NCI-H2107 treated with DMSO at 0.1 percent for 48 hours (cell line): Measurements from ENCODE around the gene CECR2.
A peak's percentile ranks its signal among the peaks of the same experiment; 100 is the strongest.
"Not testable (repeated sequence)": the region's sequence is repeated elsewhere in the genome, so short reads cannot be mapped to it uniquely, and the experiment has no call there.

Experiments used
- DNase-seq: peaks from one replicate; lab custom pipeline; 2025; ENCODE audit not compliant: unreplicated experiment; lab: John Stamatoyannopoulos, UW

The CECR2 gene

GRCh38 chr22:17400305-17400704 is 31.0 kb downstream of the CECR2 start:
- DNase-seq: no peak

GRCh38 chr22:17401728-17402127 is 32.5 kb downstream of the CECR2 start:
- no peak for DNase-seq

GRCh38 chr22:17402293-17402692 is 33.0 kb downstream of the CECR2 start:
- no peak for DNase-seq

- no peak for DNase-seq
Observed at GRCh38 chr22:17403906-17404305, 34.6 kb downstream of the CECR2 start.

GRCh38 chr22:17407643-17408042 is 38.4 kb downstream of the CECR2 start:
- no peak for DNase-seq

- no peak for DNase-seq
Observed at GRCh38 chr22:17410576-17410975, 41.3 kb downstream of the CECR2 start.

- DNase-seq: no peak
Observed at GRCh38 chr22:17411213-17411612, 42.0 kb downstream of the CECR2 start.

GRCh38 chr22:17412232-17412631 is 43.0 kb downstream of the CECR2 start:
- DNase-seq: no peak

GRCh38 chr22:17418890-17419324 is 49.6 kb downstream of the CECR2 start:
- DNase-seq: no peak

GRCh38 chr22:17419348-17419747 is 50.1 kb downstream of the CECR2 start:
- DNase-seq: no peak

- DNase-seq: no peak
Observed at GRCh38 chr22:17422736-17423343, 53.6 kb downstream of the CECR2 start.

GRCh38 chr22:17423616-17424015 is 54.4 kb downstream of the CECR2 start:
- no peak for DNase-seq

- not testable (repeated sequence) for DNase-seq
Observed at GRCh38 chr22:17427528-17427927, 58.3 kb downstream of the CECR2 start.

- no peak for DNase-seq
Observed at GRCh38 chr22:17429516-17429915, 60.3 kb downstream of the CECR2 start.

- peak; percentile 10 for DNase-seq
Observed at GRCh38 chr22:17430412-17430811, 61.2 kb downstream of the CECR2 start.

GRCh38 chr22:17431179-17431578 is 61.9 kb downstream of the CECR2 start:
- DNase-seq: no peak

GRCh38 chr22:17434856-17435255 is 65.6 kb downstream of the CECR2 start:
- DNase-seq: no peak

- no peak for DNase-seq
Observed at GRCh38 chr22:17435375-17435774, 66.1 kb downstream of the CECR2 start.

- no peak for DNase-seq
Observed at GRCh38 chr22:17436382-17436980, 67.2 kb downstream of the CECR2 start.

GRCh38 chr22:17436981-17437412 is 67.7 kb downstream of the CECR2 start:
- DNase-seq: no peak

GRCh38 chr22:17438026-17438425 is 68.8 kb downstream of the CECR2 start:
- no peak for DNase-seq

- no peak for DNase-seq
Observed at GRCh38 chr22:17441326-17441725, 72.1 kb downstream of the CECR2 start.
